Measurements from ENCODE around the gene R3HDM4.

The R3HDM4 gene

GRCh38 chr19:848386-848921 is 64.6 kb downstream of the R3HDM4 start:
- no peak for DNase-seq
- Histone ChIP-seq H4K5ac (ENCODE audit: low read length) (no peak overlapping the region), H3K9ac (ENCODE audit: low read length) (no peak overlapping the region), H3K23ac (ENCODE audit: low read length) (no peak overlapping the region), H2BK120ac (ENCODE audit: low read depth, low read length) (no peak overlapping the region), H3K4me1 (ENCODE audit: control insufficient read depth, low read depth, low read length) (no peaks in the 10 kb centered on the region), H3K27me3 (ENCODE audit: insufficient read depth, low read length, poor library complexity) (peaks cover 5% of the 10 kb centered on the region), H2BK5ac (ENCODE audit: low read length) (no peak overlapping the region), H2AK5ac (ENCODE audit: low read length) (no peak overlapping the region), H3K4me2 (ENCODE audit: low read length) (no peak overlapping the region), H3K4ac (ENCODE audit: low read depth, low read length) (no peak overlapping the region), H3K56ac (ENCODE audit: low read length) (no peak overlapping the region), H3K27ac (ENCODE audit: low read depth, low read length) (no peak overlapping the region), H3K36me3 (ENCODE audit: control insufficient read depth, insufficient read depth, low read length) (no peaks in the 10 kb centered on the region), H2BK15ac (replicated peaks; ENCODE audit: low read depth) (no peak overlapping the region), H3K4me3 (ENCODE audit: low read length) (no peak overlapping the region), H3K79me2 (ENCODE audit: control insufficient read depth, insufficient read depth, low read length) (no peaks in the 10 kb centered on the region), H3K18ac (ENCODE audit: low read length) (no peak overlapping the region), H3K79me1 (ENCODE audit: low read length) (no peaks in the 10 kb centered on the region), H4K8ac (ENCODE audit: low read depth, low read length) (no peak overlapping the region)
- no CpG with 5 or more reads among the region's 12 CpGs for WGBS (ENCODE audit: extremely low coverage, insufficient coverage, low lambda C conversion rate)

Small RNA genes lying within 50 kb of the gene (small RNA-seq; reads per million reads assigned to genes)
- 0.90 reads per million for gene RNU6-9 (ENCODE audit: insufficient read depth)
